Hematopoietic multipotent progenitor cell treated with erythropoietin and hydrocortisone succinate and interleukin-3 and kit ligand, for 17 days (in vitro differentiated cells): Measurements from ENCODE around the gene FGD5.
"Not testable (repeated sequence)": the region's sequence is repeated elsewhere in the genome, so short reads cannot be mapped to it uniquely, and the experiment has no call there.

Experiments
- DNase-seq: peaks from one replicate; pipeline ENCODE4 v3.0.0-alpha.2; 2015; ENCODE audit warnings: low spot score

The FGD5 gene

GRCh38 chr3:14806641-14807263, 12.0 kb upstream of the FGD5 start:
- no peak for DNase-seq

GRCh38 chr3:14808025-14808424, 10.7 kb upstream of the FGD5 start:
- DNase-seq = no peak

- DNase-seq = no peak
These were observed 10.1 kb upstream of the FGD5 start for GRCh38 chr3:14808502-14809266.

- not testable (repeated sequence) for DNase-seq
These were observed 9.2 kb upstream of the FGD5 start for GRCh38 chr3:14809611-14810010.

GRCh38 chr3:14810070-14810791, 8.5 kb upstream of the FGD5 start:
- no peak for DNase-seq

GRCh38 chr3:14810801-14811661, 7.7 kb upstream of the FGD5 start:
- DNase-seq = no peak

GRCh38 chr3:14811684-14812083, 7.1 kb upstream of the FGD5 start:
- DNase-seq = no peak

GRCh38 chr3:14812196-14812790, 6.5 kb upstream of the FGD5 start:
- DNase-seq = no peak

GRCh38 chr3:14814411-14814871, 4.3 kb upstream of the FGD5 start:
- DNase-seq = no peak

GRCh38 chr3:14816359-14816758, 2.4 kb upstream of the FGD5 start:
- no peak for DNase-seq

- no peak for DNase-seq
These were observed 909 bp downstream of the FGD5 start for GRCh38 chr3:14819671-14820070.

GRCh38 chr3:14820156-14820555, 1.4 kb downstream of the FGD5 start:
- no peak for DNase-seq

GRCh38 chr3:14821151-14821550, 2.4 kb downstream of the FGD5 start:
- DNase-seq = no peak

- no peak for DNase-seq
These were observed 3.4 kb downstream of the FGD5 start for GRCh38 chr3:14822134-14822533.

GRCh38 chr3:14822670-14823390, 4.1 kb downstream of the FGD5 start:
- DNase-seq = no peak

GRCh38 chr3:14823393-14823792, 4.6 kb downstream of the FGD5 start:
- DNase-seq = no peak

GRCh38 chr3:14823910-14824629, 5.3 kb downstream of the FGD5 start:
- DNase-seq = no peak

GRCh38 chr3:14824646-14825045, 5.9 kb downstream of the FGD5 start:
- DNase-seq = no peak

GRCh38 chr3:14826069-14826468, 7.3 kb downstream of the FGD5 start:
- DNase-seq = no peak

GRCh38 chr3:14827776-14828175, 9.0 kb downstream of the FGD5 start:
- DNase-seq = no peak
